Measurements from ENCODE around the gene IRF1. TPM values are rescaled to one million over a fixed set of nuclear protein-coding genes. Genes with fewer than 3 reads are reported as not detected.
"Not testable (repeated sequence)": the region's sequence is repeated elsewhere in the genome, so short reads cannot be mapped to it uniquely, and the experiment has no call there.

IRF1 gene
- total RNA-seq, 2 experiments from 2014 or later, result 205 to 223 TPM

- ATAC-seq (no peak), DNase-seq (peak; percentile 53)
- CTCF ChIA-PET, result interaction anchor here (0.9 to 9.2 kb wide), 16 partner anchors 10 to 103 kb away, joined by 3 to 85 read pairs (median 10); no protein-coding TSS in a partner anchor
Measured at GRCh38 chr5:132489051-132489770, 1.4 kb downstream of the IRF1 start.

GRCh38 chr5:132488590-132488989 lies 2.0 kb downstream of the IRF1 start:
- Mint-ChIP-seq H3K4me1 (peaks cover 68% of the 10 kb centered on the region), H3K36me3 (peaks cover 65% of the 10 kb centered on the region), H3K4me3 (peak overlapping the region; percentile 95), H3K27ac (peak overlapping the region; percentile 91), H3K27me3 (no peaks in the 10 kb centered on the region), H3K9me3 (ENCODE audit: low read depth) (no peaks in the 10 kb centered on the region)
- DNase-seq (no peak), ATAC-seq (no peak)
- CTCF ChIA-PET, result interaction anchor here (0.9 to 9.2 kb wide), 11 partner anchors 9 to 102 kb away, joined by 3 to 85 read pairs (median 10); no protein-coding TSS in a partner anchor

More at GRCh38 chr5:132489051-132489770, 1.4 kb downstream of the IRF1 start:
- Mint-ChIP-seq H3K9me3 (ENCODE audit: low read depth) (no peaks in the 10 kb centered on the region), H3K27me3 (no peaks in the 10 kb centered on the region), H3K4me1 (peaks cover 68% of the 10 kb centered on the region), H3K27ac (peak overlapping the region; percentile 91), H3K36me3 (peaks cover 58% of the 10 kb centered on the region), H3K4me3 (peak overlapping the region; percentile 95)

- no peak for ATAC-seq
- no peaks in the 10 kb centered on the region for H3K9me3 Mint-ChIP-seq (ENCODE audit: low read depth)
- H3K27ac Mint-ChIP-seq, result peak overlapping the region; percentile 91
Measured at GRCh38 chr5:132487841-132488555, 2.6 kb downstream of the IRF1 start.

GRCh38 chr5:132487095-132487428 lies 3.5 kb downstream of the IRF1 start:
- no peaks in the 10 kb centered on the region for H3K9me3 Mint-ChIP-seq (ENCODE audit: low read depth)
- peak overlapping the region; percentile 95 for H3K4me3 Mint-ChIP-seq
- peaks cover 74% of the 10 kb centered on the region for H3K36me3 Mint-ChIP-seq
- CTCF ChIA-PET, result interaction anchor here (1.0 to 9.2 kb wide), 10 partner anchors 8 to 101 kb away, joined by 3 to 85 read pairs (median 10); no protein-coding TSS in a partner anchor
- H3K4me1 Mint-ChIP-seq, result peaks cover 58% of the 10 kb centered on the region
- no peak for ATAC-seq
- no peaks in the 10 kb centered on the region for H3K27me3 Mint-ChIP-seq
- H3K27ac Mint-ChIP-seq, result peak overlapping the region; percentile 91
- no peak for DNase-seq

More at GRCh38 chr5:132487841-132488555, 2.6 kb downstream of the IRF1 start:
- Mint-ChIP-seq H3K36me3 (peaks cover 71% of the 10 kb centered on the region), H3K4me1 (peaks cover 64% of the 10 kb centered on the region), H3K4me3 (peak overlapping the region; percentile 95), H3K27me3 (no peaks in the 10 kb centered on the region)
- no peak for DNase-seq
- CTCF ChIA-PET, result interaction anchor here (0.9 to 9.2 kb wide), 15 partner anchors 9 to 102 kb away, joined by 3 to 85 read pairs (median 7); no protein-coding TSS in a partner anchor

GRCh38 chr5:132486318-132487094 lies 4.1 kb downstream of the IRF1 start:
- ATAC-seq, result no peak
- Mint-ChIP-seq H3K4me1 (peaks cover 55% of the 10 kb centered on the region), H3K27ac (peak overlapping the region; percentile 91), H3K36me3 (peaks cover 76% of the 10 kb centered on the region), H3K27me3 (no peaks in the 10 kb centered on the region), H3K9me3 (ENCODE audit: low read depth) (no peaks in the 10 kb centered on the region), H3K4me3 (peak overlapping the region; percentile 95)
- DNase-seq, result peak; percentile 41
- CTCF ChIA-PET, result interaction anchor here (1.0 to 9.2 kb wide), 9 partner anchors 9 to 100 kb away, joined by 3 to 85 read pairs (median 10); no protein-coding TSS in a partner anchor

- H3K27ac Mint-ChIP-seq, result peak overlapping the region; percentile 91
- peak; percentile 45 for DNase-seq
Measured at GRCh38 chr5:132485641-132486317, 4.8 kb downstream of the IRF1 start.

GRCh38 chr5:132484876-132485640 lies 5.5 kb downstream of the IRF1 start:
- H3K9me3 Mint-ChIP-seq (ENCODE audit: low read depth), result not testable (repeated sequence)
- peak; percentile 33 for DNase-seq

More at GRCh38 chr5:132485641-132486317, 4.8 kb downstream of the IRF1 start:
- CTCF ChIA-PET, result interaction anchor here (0.8 to 9.2 kb wide), 9 partner anchors 8 to 100 kb away, joined by 3 to 85 read pairs (median 7); no protein-coding TSS in a partner anchor
- ATAC-seq, result no peak
- Mint-ChIP-seq H3K27me3 (no peaks in the 10 kb centered on the region), H3K36me3 (peaks cover 82% of the 10 kb centered on the region), H3K4me3 (peak overlapping the region; percentile 95), H3K9me3 (ENCODE audit: low read depth) (no peaks in the 10 kb centered on the region), H3K4me1 (peaks cover 60% of the 10 kb centered on the region)

GRCh38 chr5:132484391-132484725 lies 6.2 kb downstream of the IRF1 start:
- CTCF ChIA-PET, result interaction anchor here (1.8 to 9.2 kb wide), 3 partner anchors 11 to 64 kb away, joined by 3 to 57 read pairs (median 8); no protein-coding TSS in a partner anchor
- DNase-seq, result peak; percentile 39
- Mint-ChIP-seq H3K4me1 (peaks cover 73% of the 10 kb centered on the region), H3K27ac (peak overlapping the region; percentile 75), H3K36me3 (peaks cover 76% of the 10 kb centered on the region), H3K27me3 (no peaks in the 10 kb centered on the region), H3K9me3 (ENCODE audit: low read depth) (no peaks in the 10 kb centered on the region), H3K4me3 (no peak overlapping the region)
- no peak for ATAC-seq

More at GRCh38 chr5:132484876-132485640, 5.5 kb downstream of the IRF1 start:
- CTCF ChIA-PET, result interaction anchor here (0.8 to 9.2 kb wide), 5 partner anchors 11 to 65 kb away, joined by 3 to 57 read pairs (median 3); no protein-coding TSS in a partner anchor
- ATAC-seq, H3K27me3 Mint-ChIP-seq: not testable (repeated sequence)
- H3K36me3 Mint-ChIP-seq, result peaks cover 83% of the 10 kb centered on the region
- peak overlapping the region; percentile 95 for H3K4me3 Mint-ChIP-seq
- H3K27ac Mint-ChIP-seq, result peak overlapping the region; percentile 91
- H3K4me1 Mint-ChIP-seq, result peaks cover 66% of the 10 kb centered on the region

- ATAC-seq, result no peak
- no peaks in the 10 kb centered on the region for H3K9me3 Mint-ChIP-seq (ENCODE audit: low read depth)
Measured at GRCh38 chr5:132483661-132484390, 6.7 kb downstream of the IRF1 start.

GRCh38 chr5:132483101-132483500 lies 7.5 kb downstream of the IRF1 start:
- no peaks in the 10 kb centered on the region for H3K27me3 Mint-ChIP-seq
- peak overlapping the region; percentile 61 for H3K27ac Mint-ChIP-seq
- CTCF ChIA-PET, result interaction anchor here (1.3 to 7.1 kb wide), 3 partner anchors 7 to 60 kb away, joined by 5 to 57 read pairs (median 7); partner anchors contain the start of gene IRF1
- peaks cover 63% of the 10 kb centered on the region for H3K36me3 Mint-ChIP-seq
- H3K9me3 Mint-ChIP-seq (ENCODE audit: low read depth), result no peaks in the 10 kb centered on the region
- peaks cover 84% of the 10 kb centered on the region for H3K4me1 Mint-ChIP-seq
- H3K4me3 Mint-ChIP-seq, result no peak overlapping the region
- ATAC-seq (no peak), DNase-seq (peak; percentile 31)

More at GRCh38 chr5:132483661-132484390, 6.7 kb downstream of the IRF1 start:
- Mint-ChIP-seq H3K27me3 (no peaks in the 10 kb centered on the region), H3K4me3 (no peak overlapping the region), H3K4me1 (peaks cover 78% of the 10 kb centered on the region), H3K36me3 (peaks cover 70% of the 10 kb centered on the region), H3K27ac (peak overlapping the region; percentile 75)
- CTCF ChIA-PET, result interaction anchor here (1.3 to 9.2 kb wide), 4 partner anchors 11 to 63 kb away, joined by 3 to 57 read pairs (median 6); no protein-coding TSS in a partner anchor
- peak; percentile 33 for DNase-seq

GRCh38 chr5:132481596-132482211 lies 8.9 kb downstream of the IRF1 start:
- H3K9me3 Mint-ChIP-seq (ENCODE audit: low read depth), result no peaks in the 10 kb centered on the region
- CTCF ChIA-PET, result interaction anchor here (0.7 to 7.1 kb wide), 6 partner anchors 9 to 478 kb away, joined by 3 to 57 read pairs (median 5); partner anchors contain the start of gene IRF1

More at GRCh38 chr5:132481596-132482211, 8.9 kb downstream of the IRF1 start:
- Mint-ChIP-seq H3K36me3 (peaks cover 53% of the 10 kb centered on the region), H3K27ac (peak overlapping the region; percentile 72), H3K27me3 (no peaks in the 10 kb centered on the region), H3K4me1 (peaks cover 83% of the 10 kb centered on the region), H3K4me3 (no peak overlapping the region)
- peak; percentile 4 for ATAC-seq
- DNase-seq, result no peak

Measured in activated CD8-positive, alpha-beta memory T cell treated with anti-CD3 and anti-CD28 coated beads, Interleukin-2, amount 10 ng/mL, durations not matched to agents 7 days and 5 days (primary cell).